ENCODE results near the gene EFCAB12. TPM values are rescaled to one million over a fixed set of nuclear protein-coding genes. Genes with fewer than 3 reads are reported as not detected.
A peak's percentile ranks its signal among the peaks of the same experiment; 100 is the strongest.

The EFCAB12 gene
- total and polyA plus RNA-seq, 2 of the 13 experiments (the other 11 are each of a cell fraction or from before 2014, with no cell fraction given), result 0.31 to 2.4 TPM

- TF ChIP-seq ZNF451 (CRISPR knock-in tag; IDR thresholded peaks at IDR 0.05) (no peak), ZNF747 (CRISPR knock-in tag; IDR thresholded peaks at IDR 0.05; ENCODE audit: borderline replicate concordance) (no peak), BORCS8-MEF2B (CRISPR knock-in tag; IDR thresholded peaks at IDR 0.05) (0 out of 2 replicates have a peak, but pooled peaks have one; percentile 35), PTBP1 (IDR thresholded peaks at IDR 0.05; ENCODE audit: low read depth, low read length, poor library complexity, severe bottlenecking) (no peak), ZNF768 (CRISPR knock-in tag; IDR thresholded peaks at IDR 0.05) (0 out of 2 replicates have a peak, but pooled peaks have one; percentile 18), ZBTB42 (CRISPR knock-in tag; IDR thresholded peaks at IDR 0.05) (no peak), ARNT (IDR thresholded peaks at IDR 0.05) (no peak), SALL1 (CRISPR knock-in tag; IDR thresholded peaks at IDR 0.05) (peak; percentile 47; the same call in 1 of the 2 replicates), ZNF644 (CRISPR knock-in tag; IDR thresholded peaks at IDR 0.05; ENCODE audit: low read depth) (no peak), NBN (conservative IDR thresholded peaks at IDR 0.05) (no peak)
Observed at GRCh38 chr3:129383292-129383860, 45.1 kb downstream of the EFCAB12 start (continued).

GRCh38 chr3:129382366-129382765 is 46.1 kb downstream of the EFCAB12 start:
- no peak for FAIRE-seq

More at GRCh38 chr3:129382366-129382765, 46.1 kb downstream of the EFCAB12 start:
- in situ Hi-C loops (cut with HindIII; ENCODE audit: extremely low pct_ligation_motif_present, low pct_unique_long_range_greater_than_20kb) (no loop called here), intact Hi-C loops (cut with micrococcal nuclease; ENCODE audit: unreplicated experiment) (loop anchor here (5.0 to 10.0 kb wide), 2 partner anchors 242 to 445 kb away; no protein-coding TSS in a partner anchor)
- ATAC-seq, result no peak
- CTCF ChIA-PET (ENCODE audit: low intra/inter-chr PET ratio, low total read pairs), result no interaction called here
- 97% methylated on average over 2 of the region's 2 CpGs for WGBS (ENCODE audit: low lambda C conversion rate)
- H3K4me3 ChIP-seq (replicated peaks in 1 of 3; ENCODE audit: insufficient read depth in 1 of 3, low read depth in 2 of 3, low read length in 3 of 3), result no peak overlapping the region
- H3K9ac ChIP-seq (ENCODE audit: insufficient read depth, low read depth, low read length), result no peak overlapping the region
- no peak for DNase-seq (ENCODE audit: low spot score)
- H3K27ac ChIP-seq (ENCODE audit: extremely low read length, insufficient read depth, low read length), result no peak overlapping the region
- H3K27me3 ChIP-seq (ENCODE audit: control insufficient read depth in 1 of 2, insufficient read depth in 2 of 2, low read length in 2 of 2), result no peaks in the 10 kb centered on the region
- POLR2A ChIA-PET, result no interaction called here
- H3K36me3 ChIP-seq (replicated peaks in 1 of 2; ENCODE audit: control insufficient read depth in 1 of 2, insufficient read depth in 2 of 2, low read length in 2 of 2), result peaks cover 0 to 6% of the 10 kb centered on the region in 2 experiments; a peak in 1 of 5 replicates
- peaks cover 24% of the 10 kb centered on the region for H3K4me1 ChIP-seq (ENCODE audit: insufficient read depth, low read length)
- no peak overlapping the region for H2AFZ ChIP-seq (ENCODE audit: low read length)
- no TSS peak for BruUV-seq (replicated peaks)
- H3K79me2 ChIP-seq (ENCODE audit: insufficient read depth, low read length), result no peaks in the 10 kb centered on the region
- no peaks in the 10 kb centered on the region for H4K20me1 ChIP-seq (ENCODE audit: insufficient read depth, low read length)
- no peak for TF ChIP-seq ZNF672 (CRISPR knock-in tag; IDR thresholded peaks at IDR 0.05)
- no peak for TF ChIP-seq ZNF891 (CRISPR knock-in tag; IDR thresholded peaks at IDR 0.05)
- TF ChIP-seq XRCC5 (optimal IDR thresholded peaks at IDR 0.05; ENCODE audit: low read length), result no peak
- TF ChIP-seq HMG20A (CRISPR knock-in tag; IDR thresholded peaks at IDR 0.05; ENCODE audit: borderline replicate concordance), result no peak
- no peak for TF ChIP-seq RFX1 (IDR thresholded peaks at IDR 0.05)
- no peak for TF ChIP-seq EHMT2 (IDR thresholded peaks at IDR 0.05; ENCODE audit: borderline replicate concordance, low read depth, low read length)
- TF ChIP-seq ZBTB42 (CRISPR knock-in tag; IDR thresholded peaks at IDR 0.05), result no peak
- TF ChIP-seq U2AF2 (IDR thresholded peaks at IDR 0.05; ENCODE audit: low read depth, low read length), result no peak
- TF ChIP-seq ZFY (CRISPR knock-in tag; IDR thresholded peaks at IDR 0.05), result no peak
- TF ChIP-seq PAWR (CRISPR knock-in tag; IDR thresholded peaks at IDR 0.05; ENCODE audit: borderline replicate concordance), result no peak
- no peak for TF ChIP-seq ZNF670 (CRISPR knock-in tag; IDR thresholded peaks at IDR 0.05; ENCODE audit: borderline replicate concordance)
- no peak overlapping the region for H3K4me2 ChIP-seq (ENCODE audit: low read depth, low read length)
- 0 out of 2 replicates have a peak, but pooled peaks cover 11% of the 10 kb centered on the region for H3K9me3 ChIP-seq (ENCODE audit: low read length)

Data from HepG2 (cell line).